HEK293T (cell line): ENCODE data around the gene PPFIBP1.

Experiments
- CTCF ChIA-PET: fragments of 350-600 bp; formaldehyde crosslinking; extraction: SDS; loops from one replicate; lab custom pipeline; 2021; ENCODE audit warnings: antibody characterized with exemption, inconsistent platforms; lab: Yijun Ruan, JAX
- POLR2A ChIA-PET: fragments of 350-600 bp; formaldehyde crosslinking; extraction: SDS; loops from one replicate; lab custom pipeline; 2020; ENCODE audit warnings: antibody characterized with exemption, inconsistent platforms; lab: Yijun Ruan, JAX
- DNase-seq: peaks from one replicate; pipeline ENCODE4 v3.0.0; 2012; ENCODE audit warnings: mixed read lengths; ENCODE audit errors: extremely low spot score
- ARNT ChIP-seq: fragments of 450-650 bp; IDR thresholded peaks from 2 replicates; pipeline ENCODE4 v1.6.1; 2017; ENCODE audit warnings: mild to moderate bottlenecking
- BHLHE40 ChIP-seq: fragments of 450-650 bp; IDR thresholded peaks from 2 replicates; pipeline ENCODE4 v1.6.1; 2016; ENCODE audit warnings: mild to moderate bottlenecking, moderate library complexity, borderline replicate concordance
- CTBP1 ChIP-seq: fragments of 450-650 bp; IDR thresholded peaks from 2 replicates; pipeline ENCODE4 v1.6.1; 2016; ENCODE audit warnings: borderline replicate concordance
- ELF4 ChIP-seq: fragments of 450-650 bp; IDR thresholded peaks from 2 replicates; pipeline ENCODE4 v1.6.1; 2017; ENCODE audit warnings: antibody characterized with exemption
- FOXA1 ChIP-seq: fragments of 450-650 bp; IDR thresholded peaks from 2 replicates; pipeline ENCODE4 v1.6.1; 2016; ENCODE audit warnings: mild to moderate bottlenecking
- FOXK2 ChIP-seq: fragments of 450-650 bp; IDR thresholded peaks from 2 replicates; pipeline ENCODE4 v1.6.1; 2016; ENCODE audit warnings: mild to moderate bottlenecking
- FOXM1 ChIP-seq: fragments of 450-650 bp; IDR thresholded peaks from 2 replicates; pipeline ENCODE4 v1.6.1; 2017; ENCODE audit warnings: mild to moderate bottlenecking, borderline replicate concordance
- HDGF ChIP-seq: fragments of 450-650 bp; IDR thresholded peaks from 2 replicates; pipeline ENCODE4 v1.6.1; 2017; ENCODE audit warnings: antibody characterized with exemption, borderline replicate concordance
- L3MBTL2 ChIP-seq: fragments of 450-650 bp; conservative IDR thresholded peaks from 2 replicates; pipeline ENCODE4 v1.6.1; 2016; ENCODE audit warnings: mild to moderate bottlenecking
- LEF1 ChIP-seq: fragments of 450-650 bp; IDR thresholded peaks from 2 replicates; pipeline ENCODE4 v1.6.1; 2017; ENCODE audit warnings: mild to moderate bottlenecking, borderline replicate concordance
- NFRKB ChIP-seq: fragments of 450-650 bp; IDR thresholded peaks from 2 replicates; pipeline ENCODE4 v1.6.1; 2016; ENCODE audit warnings: mild to moderate bottlenecking, moderate library complexity
- PKNOX1 ChIP-seq: fragments of 450-650 bp; IDR thresholded peaks from 2 replicates; pipeline ENCODE4 v1.6.1; 2016
- SP1 ChIP-seq: fragments of 450-650 bp; IDR thresholded peaks from 2 replicates; pipeline ENCODE4 v1.6.1; 2017
- SUZ12 ChIP-seq: fragments of 450-650 bp; IDR thresholded peaks from 2 replicates; pipeline ENCODE4 v1.6.1; 2016; ENCODE audit warnings: mild to moderate bottlenecking
- TARDBP ChIP-seq: fragments of 450-650 bp; IDR thresholded peaks from 2 replicates; pipeline ENCODE4 v1.6.1; 2016
- ZNF384 ChIP-seq: fragments of 450-650 bp; IDR thresholded peaks from 2 replicates; pipeline ENCODE4 v1.6.1; 2016

The PPFIBP1 gene

GRCh38 chr12:27682534-27682933 is 158.5 kb downstream of the PPFIBP1 start:
- POLR2A ChIA-PET = no interaction called here
- CTCF ChIA-PET = no interaction called here
- DNase-seq = no peak
- TF ChIP-seq ZNF384 (no peak), CTBP1 (no peak), SUZ12 (no peak), NFRKB (no peak), SP1 (no peak), LEF1 (no peak), BHLHE40 (no peak)

GRCh38 chr12:27685274-27685673 is 161.3 kb downstream of the PPFIBP1 start:
- CTCF ChIA-PET = no interaction called here
- TF ChIP-seq SP1 = no peak
- TF ChIP-seq NFRKB = no peak
- no peak for TF ChIP-seq CTBP1
- TF ChIP-seq FOXM1 = no peak
- TF ChIP-seq LEF1 = no peak
- TF ChIP-seq FOXK2 = no peak
- TF ChIP-seq SUZ12 = no peak
- no peak for TF ChIP-seq HDGF
- TF ChIP-seq L3MBTL2 = no peak
- TF ChIP-seq ARNT = no peak
- no peak for TF ChIP-seq ELF4
- TF ChIP-seq FOXA1 = no peak
- POLR2A ChIA-PET = interaction anchor here (0.5 kb wide), 1 partner anchor 815 kb away, joined by 3 read pairs; no protein-coding TSS in a partner anchor
- DNase-seq = no peak

GRCh38 chr12:27686147-27686546 is 162.1 kb downstream of the PPFIBP1 start:
- TF ChIP-seq L3MBTL2 (no peak), TARDBP (no peak), SUZ12 (no peak), FOXK2 (no peak)
- ChIA-PET POLR2A (no interaction called here), CTCF (no interaction called here)
- DNase-seq = no peak

GRCh38 chr12:27688671-27689070 is 164.7 kb downstream of the PPFIBP1 start:
- POLR2A ChIA-PET = no interaction called here
- DNase-seq = no peak
- TF ChIP-seq L3MBTL2 = no peak
- TF ChIP-seq HDGF = no peak
- TF ChIP-seq ARNT = no peak
- no peak for TF ChIP-seq SUZ12
- TF ChIP-seq FOXK2 = no peak
- TF ChIP-seq ELF4 = no peak
- TF ChIP-seq TARDBP = no peak
- TF ChIP-seq BHLHE40 = no peak
- TF ChIP-seq FOXA1 = no peak
- TF ChIP-seq SP1 = no peak
- TF ChIP-seq NFRKB = no peak
- TF ChIP-seq LEF1 = no peak
- no peak for TF ChIP-seq CTBP1
- no peak for TF ChIP-seq PKNOX1
- TF ChIP-seq ZNF384 = no peak
- TF ChIP-seq FOXM1 = no peak
- CTCF ChIA-PET = no interaction called here

- CTCF ChIA-PET = no interaction called here
Observed at GRCh38 chr12:27689558-27690180, 165.7 kb downstream of the PPFIBP1 start.

GRCh38 chr12:27693403-27693802 is 169.4 kb downstream of the PPFIBP1 start:
- CTCF ChIA-PET = no interaction called here

More at GRCh38 chr12:27689558-27690180, 165.7 kb downstream of the PPFIBP1 start:
- POLR2A ChIA-PET = no interaction called here
- DNase-seq = no peak
- TF ChIP-seq ELF4 (no peak), L3MBTL2 (no peak), PKNOX1 (no peak), FOXK2 (no peak), ZNF384 (no peak), HDGF (no peak), FOXM1 (no peak), ARNT (no peak), NFRKB (no peak), TARDBP (no peak), LEF1 (no peak), CTBP1 (no peak), SP1 (no peak), BHLHE40 (no peak)

More at GRCh38 chr12:27693403-27693802, 169.4 kb downstream of the PPFIBP1 start:
- DNase-seq = no peak
- POLR2A ChIA-PET = no interaction called here
- TF ChIP-seq FOXK2 = no peak
- no peak for TF ChIP-seq SUZ12
- no peak for TF ChIP-seq L3MBTL2
- no peak for TF ChIP-seq HDGF
- no peak for TF ChIP-seq TARDBP
- no peak for TF ChIP-seq PKNOX1
- TF ChIP-seq NFRKB = no peak
- no peak for TF ChIP-seq CTBP1
- no peak for TF ChIP-seq FOXA1
- no peak for TF ChIP-seq BHLHE40
- TF ChIP-seq ELF4 = no peak
- no peak for TF ChIP-seq LEF1
- no peak for TF ChIP-seq SP1
- TF ChIP-seq FOXM1 = no peak
- no peak for TF ChIP-seq ZNF384
- TF ChIP-seq ARNT = no peak
